Vagina (tissue), 2 donors: ENCODE measurements around the gene ETFBKMT.

ENCODE experiments used
- POLR2A ChIP-seq, 2 donors: fragments of 450-650 bp; IDR thresholded peaks; one replicate each; pipeline ENCODE4 v1.6.1; 2017; ENCODE audit warnings: antibody characterized with exemption in 2 of 2, mild to moderate bottlenecking in 2 of 2, moderate library complexity in 2 of 2
- TF ChIP-seq, protein P1 (sequence below), 3 experiments: fragments of 450-650 bp in 2 of 3; fragments of 200-600 bp in 1 of 3; sonication (generic) in 1 of 3; IDR thresholded peaks; one replicate each; pipeline ENCODE4 v1.5.1; 2017 to 2019; ENCODE audit warnings: antibody characterized with exemption in 3 of 3, mild to moderate bottlenecking in 2 of 3, moderate library complexity in 2 of 3

DNA sequence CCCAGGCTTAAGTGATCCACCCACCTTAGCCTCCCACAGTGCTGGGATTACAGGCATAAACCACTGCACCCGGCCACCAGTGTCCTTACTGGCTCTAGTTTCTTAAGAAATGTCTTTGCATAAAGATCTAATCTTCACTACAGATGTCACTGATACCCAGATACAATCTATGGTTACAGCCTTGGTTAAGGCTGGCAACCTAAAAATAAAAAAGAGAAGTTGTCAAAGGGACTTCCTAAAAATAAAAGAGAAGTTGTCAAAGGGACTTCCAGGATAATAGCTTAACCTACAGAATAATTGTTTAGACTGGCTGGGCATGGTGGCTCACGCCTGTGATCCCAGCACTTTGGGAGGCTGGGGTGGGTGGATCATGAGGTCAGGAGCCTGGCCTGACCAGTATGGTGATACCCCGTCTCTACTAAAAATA, 27.6 kb downstream of the ETFBKMT start:
- TF ChIP-seq, protein P1, sequence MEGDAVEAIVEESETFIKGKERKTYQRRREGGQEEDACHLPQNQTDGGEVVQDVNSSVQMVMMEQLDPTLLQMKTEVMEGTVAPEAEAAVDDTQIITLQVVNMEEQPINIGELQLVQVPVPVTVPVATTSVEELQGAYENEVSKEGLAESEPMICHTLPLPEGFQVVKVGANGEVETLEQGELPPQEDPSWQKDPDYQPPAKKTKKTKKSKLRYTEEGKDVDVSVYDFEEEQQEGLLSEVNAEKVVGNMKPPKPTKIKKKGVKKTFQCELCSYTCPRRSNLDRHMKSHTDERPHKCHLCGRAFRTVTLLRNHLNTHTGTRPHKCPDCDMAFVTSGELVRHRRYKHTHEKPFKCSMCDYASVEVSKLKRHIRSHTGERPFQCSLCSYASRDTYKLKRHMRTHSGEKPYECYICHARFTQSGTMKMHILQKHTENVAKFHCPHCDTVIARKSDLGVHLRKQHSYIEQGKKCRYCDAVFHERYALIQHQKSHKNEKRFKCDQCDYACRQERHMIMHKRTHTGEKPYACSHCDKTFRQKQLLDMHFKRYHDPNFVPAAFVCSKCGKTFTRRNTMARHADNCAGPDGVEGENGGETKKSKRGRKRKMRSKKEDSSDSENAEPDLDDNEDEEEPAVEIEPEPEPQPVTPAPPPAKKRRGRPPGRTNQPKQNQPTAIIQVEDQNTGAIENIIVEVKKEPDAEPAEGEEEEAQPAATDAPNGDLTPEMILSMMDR (IDR thresholded peaks at IDR 0.05) = no peak
- TF ChIP-seq POLR2A (IDR thresholded peaks at IDR 0.05) = no peak
